K562 (cell line): ENCODE results near the gene LRRC8E. TPM values are rescaled to one million over a fixed set of nuclear protein-coding genes. Genes with fewer than 3 reads are reported as not detected.

ENCODE experiments used
- KLF6 ChIP-seq: fragments of 250-450 bp; sonication (Bioruptor Pico); IDR thresholded peaks from 2 replicates; pipeline ENCODE4 v1.4.0; 2020; ENCODE audit warnings: mild to moderate bottlenecking, moderate library complexity, borderline replicate concordance
- NR2C2 ChIP-seq, 2 experiments: fragments of 200-800 bp in 1 of 2; sonication (Bioruptor generic) in 1 of 2; sonication (generic) in 1 of 2; formaldehyde crosslinking in 1 of 2; IDR thresholded peaks; 2 replicates each; pipeline versions ENCODE4 v1.6.1 to v1.8.0; 2016 to 2022; ENCODE audit warnings: mild to moderate bottlenecking in 1 of 2, missing compliant biosample characterization in 1 of 2, missing genetic modification characterization in 1 of 2, missing genetic modification reagents in 1 of 2
- RHOXF2B ChIP-seq: fragments of 250-450 bp; sonication (Bioruptor Pico); conservative IDR thresholded peaks from 2 replicates; pipeline ENCODE4 v1.5.1; 2021
- RNF2 ChIP-seq: sonication (generic); IDR thresholded peaks from 2 replicates; pipeline ENCODE4 v1.6.1; 2016
- YY1 ChIP-seq, 3 experiments: IDR thresholded peaks; 2 replicates each; pipeline ENCODE4 v1.6.1; 2011; ENCODE audit warnings: low read length in 2 of 3, mild to moderate bottlenecking in 2 of 3, moderate library complexity in 2 of 3, borderline replicate concordance in 1 of 3, control low read depth in 1 of 3, low read depth in 1 of 3; ENCODE audit not compliant: insufficient read depth in 3 of 3, insufficient replicate concordance in 2 of 3, control insufficient read depth in 1 of 3, insufficient read length in 1 of 3; ENCODE audit errors: extremely low read depth in 1 of 3
- ZNF830 ChIP-seq: fragments of 250-450 bp; sonication (Bioruptor Pico); IDR thresholded peaks from 2 replicates; pipeline ENCODE4 v1.5.0; 2021; ENCODE audit warnings: mild to moderate bottlenecking
- polyA plus RNA-seq, 8 experiments: library from polyadenylated mRNA; depleted of rRNA in 4 of 8; stranded (reverse) in 5 of 8; unstranded in 3 of 8; fragments of >200 nt; fragmentation: Nextera tagmentation in 2 of 8; fragmentation: Illumina TruSeq in 1 of 8; extraction: Ambion mirVana in 2 of 8; extraction: Trizol in 1 of 8; gene quantifications; 2 replicates each; pipeline versions ENCODE4 v1.2.1 to v1.2.3, GENCODE V29; 2011 to 2014; ENCODE audit warnings: inconsistent platforms in 1 of 8, missing spikeins in 1 of 8
- total RNA-seq, 7 experiments: library from RNA; depleted of rRNA in 6 of 7; stranded (reverse); fragments of >200 nt in 6 of 7; fragmentation: Illumina TruSeq in 2 of 7; extraction: Trizol in 2 of 7; gene quantifications; 2 replicates each; pipeline versions ENCODE4 v1.2.1 to v1.2.3, GENCODE V29; 2011 to 2021; ENCODE audit warnings: low replicate concordance in 1 of 7
- TF ChIP-seq, protein P1 (sequence below), 2 experiments: fragments of 450-650 bp in 1 of 2; sonication (generic) in 1 of 2; formaldehyde crosslinking in 1 of 2; IDR thresholded peaks; 2 replicates each; pipeline versions ENCODE4 v1.7.1 to v1.9.0; 2016 to 2022; ENCODE audit warnings: inconsistent platforms in 1 of 2, mild to moderate bottlenecking in 1 of 2, missing genetic modification reagents in 1 of 2
- TF ChIP-seq, protein P2 (sequence below): fragments of 250-450 bp; sonication (Bioruptor Pico); IDR thresholded peaks from 2 replicates; pipeline ENCODE4 v1.6.1; 2021; ENCODE audit warnings: mild to moderate bottlenecking
- TF ChIP-seq, protein P3 (sequence below): sonication (generic); formaldehyde crosslinking; IDR thresholded peaks from 2 replicates; pipeline ENCODE4 v1.8.0; 2022; ENCODE audit warnings: mild to moderate bottlenecking, missing genetic modification reagents

Gene LRRC8E
- total and polyA plus RNA-seq, 9 of the 15 experiments (the other 6 are each of a cell fraction or from before 2014, with no cell fraction given): 0.08 to 5.7 (median 3.5) TPM; not detected in 1

DNA sequence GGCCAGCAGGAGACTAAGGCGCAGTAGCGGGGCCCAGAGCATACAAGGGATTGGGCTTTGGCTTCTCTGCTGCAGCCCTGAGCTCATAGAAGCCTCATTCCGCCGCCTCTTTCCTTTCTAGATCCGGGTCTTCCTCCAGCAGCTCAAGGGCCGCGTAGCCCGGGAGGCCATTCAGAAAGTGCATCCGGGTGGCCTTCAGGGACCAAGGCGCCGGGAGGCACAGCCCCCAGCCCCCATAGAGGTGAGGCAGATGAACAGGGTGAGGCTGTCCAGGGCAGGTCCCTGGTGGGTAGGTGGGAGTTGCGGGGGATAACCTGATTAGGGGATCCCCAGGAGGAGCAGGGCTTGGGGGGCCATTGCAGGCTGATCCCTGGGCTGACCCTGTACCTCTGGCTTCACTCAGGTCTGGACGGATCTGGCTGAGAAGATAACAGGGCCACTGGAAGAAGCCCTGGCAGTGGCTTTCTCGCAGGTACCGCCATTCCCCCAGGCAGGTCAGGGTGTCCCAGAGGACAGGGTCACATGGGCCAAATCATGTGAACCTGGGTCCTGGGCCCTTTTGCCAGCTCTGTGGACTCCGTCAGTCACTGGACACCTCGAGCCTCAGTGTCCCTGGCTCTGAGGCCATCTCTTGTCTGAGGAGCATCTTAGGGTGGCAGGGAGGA, 33.1 kb downstream of the LRRC8E start (continued):
- peak in 1 of 3 experiments; percentile 5 for TF ChIP-seq YY1 (IDR thresholded peaks at IDR 0.05; ENCODE audit: borderline replicate concordance in 1 of 3, control insufficient read depth in 1 of 3, extremely low read depth in 1 of 3, insufficient read depth in 3 of 3, insufficient read length in 1 of 3, insufficient replicate concordance in 2 of 3, low read depth in 1 of 3, low read length in 2 of 3)
- no peak for TF ChIP-seq RHOXF2B (CRISPR knock-in tag)
- no peak for TF ChIP-seq KLF6 (CRISPR knock-in tag)
- no peak for TF ChIP-seq ZNF830
- TF ChIP-seq, protein P1, sequence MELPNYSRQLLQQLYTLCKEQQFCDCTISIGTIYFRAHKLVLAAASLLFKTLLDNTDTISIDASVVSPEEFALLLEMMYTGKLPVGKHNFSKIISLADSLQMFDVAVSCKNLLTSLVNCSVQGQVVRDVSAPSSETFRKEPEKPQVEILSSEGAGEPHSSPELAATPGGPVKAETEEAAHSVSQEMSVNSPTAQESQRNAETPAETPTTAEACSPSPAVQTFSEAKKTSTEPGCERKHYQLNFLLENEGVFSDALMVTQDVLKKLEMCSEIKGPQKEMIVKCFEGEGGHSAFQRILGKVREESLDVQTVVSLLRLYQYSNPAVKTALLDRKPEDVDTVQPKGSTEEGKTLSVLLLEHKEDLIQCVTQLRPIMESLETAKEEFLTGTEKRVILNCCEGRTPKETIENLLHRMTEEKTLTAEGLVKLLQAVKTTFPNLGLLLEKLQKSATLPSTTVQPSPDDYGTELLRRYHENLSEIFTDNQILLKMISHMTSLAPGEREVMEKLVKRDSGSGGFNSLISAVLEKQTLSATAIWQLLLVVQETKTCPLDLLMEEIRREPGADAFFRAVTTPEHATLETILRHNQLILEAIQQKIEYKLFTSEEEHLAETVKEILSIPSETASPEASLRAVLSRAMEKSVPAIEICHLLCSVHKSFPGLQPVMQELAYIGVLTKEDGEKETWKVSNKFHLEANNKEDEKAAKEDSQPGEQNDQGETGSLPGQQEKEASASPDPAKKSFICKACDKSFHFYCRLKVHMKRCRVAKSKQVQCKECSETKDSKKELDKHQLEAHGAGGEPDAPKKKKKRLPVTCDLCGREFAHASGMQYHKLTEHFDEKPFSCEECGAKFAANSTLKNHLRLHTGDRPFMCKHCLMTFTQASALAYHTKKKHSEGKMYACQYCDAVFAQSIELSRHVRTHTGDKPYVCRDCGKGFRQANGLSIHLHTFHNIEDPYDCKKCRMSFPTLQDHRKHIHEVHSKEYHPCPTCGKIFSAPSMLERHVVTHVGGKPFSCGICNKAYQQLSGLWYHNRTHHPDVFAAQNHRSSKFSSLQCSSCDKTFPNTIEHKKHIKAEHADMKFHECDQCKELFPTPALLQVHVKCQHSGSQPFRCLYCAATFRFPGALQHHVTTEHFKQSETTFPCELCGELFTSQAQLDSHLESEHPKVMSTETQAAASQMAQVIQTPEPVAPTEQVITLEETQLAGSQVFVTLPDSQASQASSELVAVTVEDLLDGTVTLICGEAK (IDR thresholded peaks at IDR 0.05): peak; percentile 52; the same call in 1 of the 2 replicates
- TF ChIP-seq, protein P1 (CRISPR knock-in tag; IDR thresholded peaks at IDR 0.05): no peak
- TF ChIP-seq, protein P2, sequence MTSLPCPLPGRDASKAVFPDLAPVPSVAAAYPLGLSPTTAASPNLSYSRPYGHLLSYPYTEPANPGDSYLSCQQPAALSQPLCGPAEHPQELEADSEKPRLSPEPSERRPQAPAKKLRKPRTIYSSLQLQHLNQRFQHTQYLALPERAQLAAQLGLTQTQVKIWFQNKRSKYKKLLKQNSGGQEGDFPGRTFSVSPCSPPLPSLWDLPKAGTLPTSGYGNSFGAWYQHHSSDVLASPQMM: no peak
- TF ChIP-seq RNF2: 0 out of 2 replicates have a peak, but pooled peaks have one; percentile 8
- no peak for TF ChIP-seq NR2C2 (CRISPR knock-in tag; IDR thresholded peaks at IDR 0.05)
- peak; percentile 85 for TF ChIP-seq NR2C2 (tag; IDR thresholded peaks at IDR 0.05)
- TF ChIP-seq, protein P3, sequence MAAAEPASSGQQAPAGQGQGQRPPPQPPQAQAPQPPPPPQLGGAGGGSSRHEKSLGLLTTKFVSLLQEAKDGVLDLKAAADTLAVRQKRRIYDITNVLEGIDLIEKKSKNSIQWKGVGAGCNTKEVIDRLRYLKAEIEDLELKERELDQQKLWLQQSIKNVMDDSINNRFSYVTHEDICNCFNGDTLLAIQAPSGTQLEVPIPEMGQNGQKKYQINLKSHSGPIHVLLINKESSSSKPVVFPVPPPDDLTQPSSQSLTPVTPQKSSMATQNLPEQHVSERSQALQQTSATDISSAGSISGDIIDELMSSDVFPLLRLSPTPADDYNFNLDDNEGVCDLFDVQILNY (CRISPR knock-in tag): peak; percentile 11; the same call in 1 of the 2 replicates
